Gastroesophageal sphincter (tissue), 3 donors: ENCODE measurements around the gene NEDD4L.

Experiments
- EP300 ChIP-seq: sonication (generic); formaldehyde crosslinking; IDR thresholded peaks from one replicate; pipeline ENCODE4 v1.6.1; 2017; ENCODE audit warnings: antibody characterized with exemption, mild to moderate bottlenecking
- POLR2A ChIP-seq, 2 donors: fragments of 450-650 bp; IDR thresholded peaks; one replicate each; pipeline ENCODE4 v1.6.1; 2017; ENCODE audit warnings: antibody characterized with exemption in 2 of 2, mild to moderate bottlenecking in 2 of 2, moderate library complexity in 1 of 2
- TF ChIP-seq, protein P1 (sequence below), 4 experiments: fragments of 200-600 bp in 2 of 4; fragments of 450-650 bp in 2 of 4; sonication (generic) in 1 of 4; IDR thresholded peaks; one replicate each; pipeline ENCODE4 v1.5.1; 2017 to 2019; ENCODE audit warnings: antibody characterized with exemption in 4 of 4, mild to moderate bottlenecking in 2 of 4, moderate library complexity in 2 of 4

DNA sequence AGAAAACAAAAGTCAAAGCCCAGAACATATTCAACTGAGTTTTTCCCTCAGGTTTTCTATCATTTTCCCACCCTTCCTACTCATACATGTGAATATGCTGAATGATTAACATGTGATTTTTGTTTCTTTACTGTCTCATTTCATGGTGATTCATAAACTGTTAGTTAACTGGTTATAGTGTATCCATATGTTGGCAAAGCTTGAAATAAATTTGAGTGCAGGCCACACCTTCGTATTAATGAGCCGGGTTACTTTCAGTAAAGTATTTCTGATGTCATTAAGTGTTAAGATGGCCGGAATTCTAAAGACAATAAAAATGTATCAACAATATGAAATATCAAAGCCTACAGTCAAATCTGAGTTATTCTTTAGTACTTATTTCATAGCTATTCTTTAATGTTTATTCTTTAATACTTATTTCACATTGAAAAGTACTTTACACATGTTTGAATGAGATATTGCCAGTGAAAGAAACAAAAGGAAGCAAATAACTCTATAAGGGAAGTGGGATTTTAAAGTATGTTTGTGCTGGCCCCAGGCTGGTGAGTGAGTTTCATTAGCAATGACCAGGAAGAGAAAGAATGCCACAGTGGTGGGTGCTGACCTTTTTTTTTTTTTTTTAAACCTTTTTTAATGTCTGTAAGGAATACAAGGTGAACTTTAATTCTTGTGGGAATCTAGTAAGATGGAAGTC, 178.6 kb downstream of the NEDD4L start:
- TF ChIP-seq, protein P1, sequence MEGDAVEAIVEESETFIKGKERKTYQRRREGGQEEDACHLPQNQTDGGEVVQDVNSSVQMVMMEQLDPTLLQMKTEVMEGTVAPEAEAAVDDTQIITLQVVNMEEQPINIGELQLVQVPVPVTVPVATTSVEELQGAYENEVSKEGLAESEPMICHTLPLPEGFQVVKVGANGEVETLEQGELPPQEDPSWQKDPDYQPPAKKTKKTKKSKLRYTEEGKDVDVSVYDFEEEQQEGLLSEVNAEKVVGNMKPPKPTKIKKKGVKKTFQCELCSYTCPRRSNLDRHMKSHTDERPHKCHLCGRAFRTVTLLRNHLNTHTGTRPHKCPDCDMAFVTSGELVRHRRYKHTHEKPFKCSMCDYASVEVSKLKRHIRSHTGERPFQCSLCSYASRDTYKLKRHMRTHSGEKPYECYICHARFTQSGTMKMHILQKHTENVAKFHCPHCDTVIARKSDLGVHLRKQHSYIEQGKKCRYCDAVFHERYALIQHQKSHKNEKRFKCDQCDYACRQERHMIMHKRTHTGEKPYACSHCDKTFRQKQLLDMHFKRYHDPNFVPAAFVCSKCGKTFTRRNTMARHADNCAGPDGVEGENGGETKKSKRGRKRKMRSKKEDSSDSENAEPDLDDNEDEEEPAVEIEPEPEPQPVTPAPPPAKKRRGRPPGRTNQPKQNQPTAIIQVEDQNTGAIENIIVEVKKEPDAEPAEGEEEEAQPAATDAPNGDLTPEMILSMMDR (IDR thresholded peaks at IDR 0.05) = no peak
- TF ChIP-seq EP300 = no peak
- TF ChIP-seq POLR2A (IDR thresholded peaks at IDR 0.05) = no peak
